Fibroblast of skin of right quadriceps (primary cell): ENCODE data around the gene RPS5.
A peak's percentile ranks its signal among the peaks of the same experiment; 100 is the strongest.
"Not testable (repeated sequence)": the region's sequence is repeated elsewhere in the genome, so short reads cannot be mapped to it uniquely, and the experiment has no call there.

ENCODE experiments used
- DNase-seq: peaks from one replicate; pipeline ENCODE4 v3.0.0-alpha.2; 2013

Gene RPS5

DNA sequence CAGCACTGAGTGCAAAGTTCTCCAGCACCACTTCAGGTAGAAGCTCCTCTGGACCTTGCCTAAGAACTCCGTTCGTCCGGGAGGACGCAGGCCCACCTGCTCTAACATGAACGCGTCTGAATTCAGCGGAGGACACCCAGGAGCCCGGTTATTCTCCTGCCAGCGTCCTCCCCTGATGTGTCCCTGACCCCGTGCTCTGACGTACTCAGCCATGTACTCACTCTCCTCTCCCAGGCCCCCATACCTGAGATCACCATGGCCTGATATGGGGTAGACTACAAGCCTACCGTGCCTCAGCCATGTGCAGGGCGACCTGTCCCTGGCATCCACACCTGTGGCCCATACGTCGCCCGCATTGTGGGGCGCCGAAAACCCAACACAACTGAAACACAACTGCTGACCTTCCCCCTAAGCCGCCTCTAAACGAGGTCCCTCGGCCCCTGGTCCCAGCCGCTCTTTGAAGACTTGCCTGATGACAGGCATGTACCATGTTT is 20.6 kb downstream of the RPS5 start:
- DNase-seq: no peak

DNA sequence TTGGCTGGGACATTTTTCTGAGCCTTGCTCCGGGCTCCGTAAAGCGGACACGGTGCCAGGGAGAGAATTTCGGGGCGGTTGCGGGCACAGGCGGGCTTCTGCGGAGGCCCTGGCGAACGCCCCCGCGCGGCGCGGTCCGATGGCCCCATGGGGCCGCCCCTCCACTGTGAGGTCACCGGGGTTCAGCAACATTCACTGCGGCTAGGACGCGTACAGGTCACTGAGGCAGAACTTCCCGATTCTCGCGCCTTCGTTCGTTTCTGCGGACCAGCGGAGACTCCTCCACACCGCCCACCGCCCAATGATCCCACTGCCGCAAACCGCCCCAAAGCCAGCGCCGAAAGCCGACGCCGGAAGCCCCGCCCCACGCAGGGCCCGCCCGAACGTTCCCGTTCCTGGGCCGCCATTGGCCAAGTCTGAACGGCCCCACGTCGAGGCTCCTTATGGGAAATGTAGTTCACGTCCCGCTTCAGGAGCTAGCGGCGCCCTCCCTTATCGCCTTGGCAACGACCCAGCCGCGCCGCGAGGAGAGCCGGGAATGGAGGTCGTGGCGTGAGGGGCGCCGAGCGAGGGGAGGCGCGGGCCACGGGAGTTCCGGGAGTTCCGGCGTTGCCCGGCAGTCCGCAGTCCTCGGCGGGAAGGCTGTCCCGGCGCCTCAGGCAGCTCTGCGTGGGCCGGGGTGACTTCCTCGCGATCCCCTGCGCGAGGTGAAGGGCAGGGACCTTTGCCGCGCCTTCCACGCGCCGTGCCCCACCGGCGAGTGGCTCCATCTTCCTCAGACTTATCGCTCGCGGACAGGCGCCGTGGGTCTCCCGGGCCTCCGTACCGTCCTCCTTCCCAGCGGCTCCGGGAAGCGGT is 21.3 kb downstream of the RPS5 start, which contains the start of gene ZNF584:
ZNF584 (plus strand) TSS at position 498 of the 858 bp plus-strand sequence. CDS start 499 bp downstream, outside the sequence.
- DNase-seq: peak; percentile 96

DNA sequence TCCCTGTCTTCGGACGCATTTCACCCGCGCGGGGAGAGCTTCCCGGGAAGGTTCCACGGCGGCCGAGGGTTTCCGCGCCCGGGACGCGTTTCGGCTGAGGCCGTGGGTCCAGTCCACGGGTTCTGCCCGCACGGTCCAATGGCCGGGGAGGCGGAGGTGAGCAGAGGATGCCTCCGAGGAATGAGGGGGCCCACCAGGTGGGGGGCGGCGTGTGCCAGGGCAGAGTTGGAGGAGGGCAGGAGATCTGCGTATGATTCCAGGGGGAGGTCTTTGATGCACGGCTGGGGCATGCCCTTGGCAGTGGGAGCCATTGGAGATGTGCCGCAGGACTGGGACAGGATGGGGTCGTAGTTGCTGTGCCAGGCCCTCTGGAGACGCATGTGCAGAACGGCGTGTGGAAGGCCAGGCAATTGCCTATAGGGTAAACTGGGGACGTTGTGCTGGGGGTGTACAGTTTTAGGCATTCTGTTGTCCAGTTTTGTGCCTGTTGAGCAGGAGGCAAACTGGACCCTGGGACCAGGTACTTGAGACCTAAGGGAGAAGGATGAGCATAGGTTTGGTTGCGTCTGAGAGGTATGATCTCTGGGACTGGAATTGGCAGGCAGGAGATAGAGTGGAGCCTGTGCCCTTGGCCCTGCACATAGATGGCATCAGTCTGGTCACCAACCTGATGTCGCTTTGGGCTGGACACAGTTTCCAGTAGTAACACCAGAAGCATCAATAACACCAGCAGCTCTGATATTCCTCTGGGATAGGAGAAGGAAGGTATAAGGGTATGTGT is 22.1 kb downstream of the RPS5 start:
- DNase-seq: no peak

DNA sequence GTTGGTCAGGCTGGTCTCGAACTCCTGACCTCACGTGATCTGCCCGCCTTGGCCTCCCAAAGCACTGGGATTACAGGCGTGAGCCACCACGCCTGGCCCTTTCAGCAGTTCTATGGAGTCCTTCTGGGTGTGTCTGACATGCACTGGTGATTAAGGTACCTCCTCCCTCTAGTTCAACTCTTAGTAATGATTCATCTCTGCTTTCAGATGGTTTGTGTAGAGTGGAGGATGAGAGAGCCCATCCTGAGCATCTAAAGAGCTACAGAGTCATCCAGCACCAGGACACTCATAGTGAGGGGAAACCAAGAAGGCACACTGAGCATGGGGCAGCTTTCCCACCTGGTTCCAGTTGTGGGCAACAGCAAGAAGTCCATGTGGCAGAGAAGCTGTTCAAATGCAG is 29.5 kb downstream of the RPS5 start:
- DNase-seq: no peak

DNA sequence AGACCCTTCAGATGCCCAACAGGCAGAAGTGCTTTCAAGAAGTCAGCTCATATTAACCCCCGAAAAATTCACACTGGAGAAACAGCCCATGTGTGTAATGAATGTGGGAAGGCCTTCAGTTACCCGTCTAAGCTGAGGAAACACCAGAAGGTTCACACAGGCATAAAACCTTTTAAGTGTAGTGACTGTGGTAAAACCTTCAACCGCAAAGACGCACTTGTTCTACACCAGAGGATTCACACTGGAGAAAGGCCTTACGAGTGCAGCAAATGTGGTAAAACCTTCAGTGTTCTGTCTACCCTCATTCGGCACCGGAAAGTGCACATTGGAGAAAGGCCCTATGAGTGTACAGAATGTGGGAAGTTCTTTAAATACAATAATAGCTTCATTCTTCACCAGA is 30.0 kb downstream of the RPS5 start:
- no peak for DNase-seq

DNA sequence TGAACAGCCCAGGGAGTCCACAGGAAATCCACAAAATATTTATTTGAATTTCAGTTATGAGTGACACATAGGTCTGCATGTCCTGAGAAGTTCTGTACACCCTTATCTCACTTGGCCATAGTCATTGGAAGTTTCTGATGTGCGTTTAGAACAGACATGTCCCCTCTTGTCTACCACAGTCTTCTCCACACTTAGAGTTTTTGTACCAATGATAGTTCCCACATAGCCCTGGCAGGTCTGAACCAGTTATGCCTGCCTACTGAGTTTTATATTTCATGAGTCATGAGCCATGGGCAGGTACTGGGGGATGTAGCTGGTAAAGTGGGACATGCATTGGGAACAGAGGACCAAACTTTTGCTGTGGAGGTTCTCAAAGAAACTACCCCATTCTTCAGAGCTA is 41.5 kb downstream of the RPS5 start:
- DNase-seq: no peak

DNA sequence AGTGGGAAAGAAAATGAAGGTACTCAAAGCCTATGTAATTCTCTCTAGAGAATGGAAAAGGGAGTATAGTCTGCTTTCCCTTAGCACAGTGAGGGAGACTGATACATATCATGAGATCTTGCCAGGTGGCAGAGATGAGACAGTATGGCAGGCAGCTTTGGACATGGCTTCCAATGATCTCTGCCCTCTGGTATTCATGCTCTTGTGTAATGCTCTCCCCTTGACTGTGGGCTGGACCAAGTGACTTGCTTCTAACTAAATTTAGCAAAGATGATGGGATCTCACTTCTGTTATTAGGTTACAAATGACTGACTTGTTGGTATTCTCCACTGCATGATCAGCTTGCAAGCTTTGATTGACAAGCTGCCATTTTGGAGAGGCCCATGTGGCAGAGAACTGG is 42.7 kb downstream of the RPS5 start:
- no peak for DNase-seq

DNA sequence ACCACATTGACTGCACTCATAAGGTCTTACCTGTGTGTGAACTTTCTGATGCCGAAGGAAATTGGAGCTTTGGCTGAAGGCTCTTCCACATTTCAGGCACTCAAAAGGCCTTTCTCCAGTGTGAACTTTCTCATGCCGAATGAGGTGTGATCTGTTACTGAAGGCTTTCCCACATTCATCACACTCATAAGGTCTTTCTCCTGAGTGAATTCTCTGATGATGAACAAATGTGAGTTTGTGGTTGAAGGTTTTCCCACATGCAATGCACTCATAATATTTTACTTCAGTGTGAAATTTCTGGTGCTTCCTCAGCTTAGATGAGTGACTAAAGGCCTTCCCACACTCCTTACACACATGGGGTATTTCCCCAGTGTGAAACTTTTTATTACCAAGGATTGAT is 47.1 kb downstream of the RPS5 start:
- peak; percentile 16 for DNase-seq

DNA sequence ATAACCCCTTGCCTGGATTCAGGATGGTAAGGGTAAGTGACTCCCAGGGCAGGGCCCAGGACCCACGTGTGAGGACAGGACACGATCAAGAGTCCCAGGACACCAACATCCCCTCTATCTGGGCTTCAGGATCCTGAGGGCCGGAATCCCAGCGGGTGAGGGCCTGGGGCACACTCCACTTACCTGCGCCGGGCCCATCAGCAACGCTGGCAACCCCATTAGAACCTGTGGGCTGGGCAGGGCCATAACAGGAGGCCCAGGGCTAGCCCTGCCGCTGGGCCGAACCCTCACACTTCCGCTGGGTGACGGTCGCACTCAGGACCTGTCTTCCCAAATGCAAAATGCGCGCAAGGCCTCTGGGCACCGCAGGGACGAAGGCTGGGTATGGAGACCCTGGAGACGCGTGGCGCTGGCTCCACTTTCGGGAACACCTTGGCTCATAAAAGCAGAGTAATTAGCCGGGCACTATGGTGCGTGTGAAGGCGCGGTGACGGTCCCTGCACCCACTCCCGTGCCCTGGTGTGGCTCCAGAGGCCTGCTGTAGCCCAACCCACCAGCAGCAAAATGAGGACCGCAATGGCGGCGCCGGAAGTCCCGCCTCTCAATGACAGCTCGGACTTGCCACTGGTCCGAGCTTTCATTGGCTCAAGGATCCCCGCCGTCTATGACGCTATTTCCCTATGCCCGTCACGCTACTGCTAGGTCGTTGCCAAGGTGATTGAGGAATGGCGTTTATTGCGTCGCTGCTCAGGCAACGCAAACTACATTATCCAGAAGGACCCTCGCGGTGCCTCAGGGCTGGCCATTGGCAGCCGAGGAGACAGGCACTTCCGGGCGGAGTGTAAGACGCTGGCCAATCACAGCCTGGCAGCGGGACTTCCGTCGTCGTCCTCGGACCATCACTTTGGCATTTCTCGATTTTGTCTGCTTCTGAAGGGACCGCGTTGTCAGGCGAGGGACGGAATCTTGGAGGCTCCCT is 52.8 kb downstream of the RPS5 start, which contains the start of gene ZNF132:
ZNF132 (minus strand) TSS at position 578 of the 979 bp plus-strand sequence; CDS start at position 246, 332 bp downstream.
- DNase-seq: peak; percentile 100

DNA sequence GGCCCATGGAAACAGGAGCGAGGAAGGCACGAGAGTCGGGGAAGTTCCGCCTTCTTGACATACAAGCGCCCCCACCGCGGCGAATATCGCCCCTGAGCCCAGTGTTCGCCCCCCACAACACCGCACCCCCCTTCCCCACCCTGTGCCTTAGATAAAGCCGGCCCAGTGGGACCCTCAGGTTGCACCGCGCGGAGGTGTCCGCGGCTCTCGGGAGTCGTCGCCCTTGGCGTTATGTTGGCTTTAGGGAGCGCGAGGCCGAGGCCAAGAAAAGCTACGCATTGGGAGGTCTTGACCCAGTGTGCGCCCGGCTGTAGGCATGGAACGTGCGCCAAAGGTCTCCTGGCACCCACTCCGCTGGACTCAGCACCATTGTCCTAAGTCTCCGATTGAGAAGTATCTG is 53.5 kb downstream of the RPS5 start:
- no peak for DNase-seq

DNA sequence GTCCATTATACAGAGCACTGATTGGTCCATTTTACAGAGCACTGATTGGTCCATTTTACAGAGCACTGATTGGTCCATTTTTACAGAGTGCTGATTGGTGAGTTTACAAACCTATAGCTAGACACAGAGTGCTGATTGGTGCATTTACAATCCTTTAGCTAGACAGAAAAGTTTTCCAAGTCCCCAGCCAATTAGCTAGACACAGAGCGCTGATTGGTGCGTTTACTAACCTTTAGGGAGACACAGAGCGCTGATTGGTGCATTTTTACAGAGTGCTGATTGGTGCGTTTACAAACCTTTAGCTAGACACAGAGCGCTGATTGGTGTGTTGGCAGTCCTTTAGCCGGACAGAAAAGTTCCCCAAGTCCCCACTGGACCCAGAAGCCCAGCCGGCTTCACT is 55.9 kb downstream of the RPS5 start:
- not testable (repeated sequence) for DNase-seq
